Fibroblast of lung (primary cell): ENCODE data around the gene MYO18A.

Experiments
- EZH2 ChIP-seq: IDR thresholded peaks from 2 replicates; pipeline ENCODE4 v1.5.1; 2012; ENCODE audit warnings: low read length, control low read depth, mild to moderate bottlenecking; ENCODE audit errors: missing control alignments
- TF ChIP-seq, protein P1 (sequence below), 2 donors: IDR thresholded peaks in 1 of 2; conservative IDR thresholded peaks in 1 of 2; 1 replicate in 1 of 2; 2 replicates in 1 of 2; pipeline ENCODE4 v1.5.1; 2011 to 2012; ENCODE audit warnings: low read length in 2 of 2, control low read depth in 1 of 2, inconsistent platforms in 1 of 2, low read depth in 1 of 2, mild to moderate bottlenecking in 1 of 2

DNA sequence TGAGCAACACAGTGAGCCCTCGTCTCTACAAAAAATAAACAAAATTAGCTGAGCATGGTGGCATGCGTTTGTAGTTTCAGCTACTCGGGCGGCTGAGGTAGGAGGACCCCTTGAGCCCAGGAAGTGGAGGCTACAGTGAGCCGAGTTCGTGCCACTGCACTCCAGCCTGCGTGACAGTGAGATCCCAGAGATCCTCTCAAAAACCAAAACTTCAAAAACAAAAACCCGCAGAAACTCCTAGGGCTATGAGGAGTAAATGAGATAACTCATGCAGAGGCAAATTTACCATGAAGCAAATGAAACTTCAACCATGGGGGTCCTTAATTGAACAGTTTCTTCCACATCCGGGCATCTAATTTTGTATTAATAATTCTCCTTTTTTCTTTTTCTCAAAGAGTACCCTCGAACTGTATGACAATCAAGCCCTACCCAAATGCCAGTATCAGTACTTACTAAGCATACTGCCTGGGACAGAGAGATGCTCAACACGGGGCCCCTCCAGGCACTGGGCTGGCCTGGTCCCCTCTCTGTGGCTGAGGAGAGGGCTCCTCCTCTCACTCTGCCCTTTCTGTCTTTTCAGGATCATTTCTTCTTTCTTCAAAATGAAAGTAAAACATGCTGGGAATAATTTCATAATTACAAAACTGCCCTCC is 138.0 kb downstream of the MYO18A start:
- TF ChIP-seq, protein P1, sequence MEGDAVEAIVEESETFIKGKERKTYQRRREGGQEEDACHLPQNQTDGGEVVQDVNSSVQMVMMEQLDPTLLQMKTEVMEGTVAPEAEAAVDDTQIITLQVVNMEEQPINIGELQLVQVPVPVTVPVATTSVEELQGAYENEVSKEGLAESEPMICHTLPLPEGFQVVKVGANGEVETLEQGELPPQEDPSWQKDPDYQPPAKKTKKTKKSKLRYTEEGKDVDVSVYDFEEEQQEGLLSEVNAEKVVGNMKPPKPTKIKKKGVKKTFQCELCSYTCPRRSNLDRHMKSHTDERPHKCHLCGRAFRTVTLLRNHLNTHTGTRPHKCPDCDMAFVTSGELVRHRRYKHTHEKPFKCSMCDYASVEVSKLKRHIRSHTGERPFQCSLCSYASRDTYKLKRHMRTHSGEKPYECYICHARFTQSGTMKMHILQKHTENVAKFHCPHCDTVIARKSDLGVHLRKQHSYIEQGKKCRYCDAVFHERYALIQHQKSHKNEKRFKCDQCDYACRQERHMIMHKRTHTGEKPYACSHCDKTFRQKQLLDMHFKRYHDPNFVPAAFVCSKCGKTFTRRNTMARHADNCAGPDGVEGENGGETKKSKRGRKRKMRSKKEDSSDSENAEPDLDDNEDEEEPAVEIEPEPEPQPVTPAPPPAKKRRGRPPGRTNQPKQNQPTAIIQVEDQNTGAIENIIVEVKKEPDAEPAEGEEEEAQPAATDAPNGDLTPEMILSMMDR (conservative IDR thresholded peaks at IDR 0.05 in 1 of 2, IDR thresholded peaks at IDR 0.05 in 1 of 2; ENCODE audit: low read depth in 1 of 2, low read length in 2 of 2), result no peak
- no peak for TF ChIP-seq EZH2
